GM21515 (cell line): ENCODE measurements around the gene SLC29A3.

ENCODE experiments used
- ATAC-seq: cut with Tn5 transposase; IDR thresholded peaks from one replicate; pipeline ENCODE4 v1.9.1; 2021; ENCODE audit not compliant: unreplicated experiment

Gene SLC29A3

GRCh38 chr10:71320592-71320991 lies 1.5 kb downstream of the SLC29A3 start:
- no peak for ATAC-seq

DNA sequence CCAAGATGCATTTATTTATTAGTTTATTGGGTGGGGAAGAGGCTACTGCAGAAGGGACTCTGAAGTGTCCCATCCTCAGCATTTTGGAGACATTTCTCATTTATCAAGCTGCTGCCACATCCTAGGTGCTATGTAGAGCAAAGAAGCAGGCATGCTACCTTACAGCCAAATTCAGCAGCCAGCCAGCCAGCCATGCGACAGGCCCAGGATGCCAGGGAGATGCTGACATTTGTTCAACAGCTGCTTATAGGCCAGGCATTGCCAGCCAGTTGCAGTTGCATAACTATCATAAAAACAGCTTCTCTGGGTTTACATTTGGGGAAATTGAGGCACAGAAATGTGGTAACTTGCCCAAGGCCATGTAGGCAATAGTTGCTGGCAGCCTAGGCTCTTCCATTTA lies 2.3 kb downstream of the SLC29A3 start:
- no peak for ATAC-seq

DNA sequence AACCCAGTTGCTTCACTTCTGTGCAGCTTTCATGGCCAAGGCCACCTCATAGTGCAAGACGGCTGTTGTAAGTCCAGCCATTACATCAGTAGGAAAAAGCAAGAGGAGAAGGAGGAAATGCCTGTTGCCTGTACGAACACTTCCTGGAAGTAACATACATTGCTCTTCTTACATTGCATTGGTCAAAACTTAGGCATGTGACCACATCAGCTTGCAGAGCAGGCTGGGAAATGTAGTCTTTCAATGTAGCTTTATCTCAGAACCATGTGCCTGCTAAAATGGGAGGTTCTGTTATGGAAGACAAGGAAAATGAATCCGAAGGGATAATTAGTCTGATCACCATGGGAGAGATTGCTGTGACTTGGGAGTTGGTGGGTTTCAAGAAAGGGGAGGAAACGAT lies 4.3 kb downstream of the SLC29A3 start:
- no peak for ATAC-seq

DNA sequence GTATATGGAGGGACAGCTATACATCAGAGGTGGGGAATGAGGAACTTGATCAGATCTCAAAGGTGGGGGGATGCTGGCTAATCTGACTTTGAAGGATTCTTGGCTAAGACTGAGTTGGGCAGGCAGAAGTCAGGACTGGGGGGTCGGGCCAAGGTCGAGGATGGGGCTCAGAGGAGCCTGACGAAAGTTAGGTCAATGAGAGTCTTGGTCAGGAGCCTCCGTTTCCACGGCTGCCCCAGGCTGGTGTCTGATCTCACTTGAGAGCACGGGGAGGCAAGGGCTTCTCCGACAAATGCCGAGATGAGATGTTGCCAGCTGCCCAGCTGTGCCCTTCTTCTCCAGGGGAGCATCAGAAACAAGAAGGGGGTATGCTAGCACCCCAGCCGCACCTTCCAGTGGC lies 5.7 kb downstream of the SLC29A3 start:
- no peak for ATAC-seq

- no peak for ATAC-seq
Observed at GRCh38 chr10:71325267-71325666, 6.2 kb downstream of the SLC29A3 start.

DNA sequence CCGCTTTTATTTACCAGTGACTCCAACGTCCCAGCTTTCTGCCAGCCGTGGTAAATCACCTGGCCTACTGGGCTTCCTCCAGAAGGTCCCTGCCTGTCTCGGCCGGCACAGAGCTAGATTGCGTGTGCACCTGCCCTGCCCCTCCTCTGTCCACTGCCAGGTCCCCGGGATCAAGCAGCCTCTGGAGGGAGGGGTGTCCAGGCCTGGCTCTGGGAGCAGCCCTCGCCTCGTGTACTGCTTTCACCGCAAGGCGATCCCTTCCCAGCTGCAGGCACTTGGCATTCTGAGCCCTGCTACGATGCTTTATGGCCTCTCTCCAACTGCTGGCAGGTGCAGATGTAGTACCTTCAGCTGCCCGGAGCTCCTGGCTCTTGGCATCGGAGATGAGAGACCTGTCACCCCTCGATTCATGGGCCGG lies 7.4 kb downstream of the SLC29A3 start:
- no peak for ATAC-seq

- ATAC-seq = no peak
Observed at GRCh38 chr10:71330789-71331404, 11.8 kb downstream of the SLC29A3 start.

GRCh38 chr10:71331736-71332135 lies 12.7 kb downstream of the SLC29A3 start:
- ATAC-seq = no peak

DNA sequence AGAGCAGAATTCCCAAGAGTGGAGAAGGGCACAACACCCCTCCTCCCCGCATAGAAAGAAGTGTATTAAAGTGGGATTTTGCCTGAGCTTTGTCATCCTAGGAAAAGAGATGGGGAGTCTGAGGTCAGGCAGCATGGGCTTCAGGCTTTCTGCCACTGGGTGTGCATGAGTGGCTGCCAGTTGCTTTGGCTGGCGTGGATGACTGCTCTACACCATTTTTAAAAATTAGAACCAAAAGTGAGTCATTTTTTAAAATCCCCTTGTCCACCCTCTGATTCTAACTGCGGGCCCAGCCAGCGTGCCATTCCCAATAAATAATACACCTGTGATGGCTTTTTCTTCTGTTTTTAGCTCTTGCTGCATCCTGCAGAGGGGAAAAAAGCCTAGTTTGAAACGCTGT lies 13.4 kb downstream of the SLC29A3 start:
- no peak for ATAC-seq

DNA sequence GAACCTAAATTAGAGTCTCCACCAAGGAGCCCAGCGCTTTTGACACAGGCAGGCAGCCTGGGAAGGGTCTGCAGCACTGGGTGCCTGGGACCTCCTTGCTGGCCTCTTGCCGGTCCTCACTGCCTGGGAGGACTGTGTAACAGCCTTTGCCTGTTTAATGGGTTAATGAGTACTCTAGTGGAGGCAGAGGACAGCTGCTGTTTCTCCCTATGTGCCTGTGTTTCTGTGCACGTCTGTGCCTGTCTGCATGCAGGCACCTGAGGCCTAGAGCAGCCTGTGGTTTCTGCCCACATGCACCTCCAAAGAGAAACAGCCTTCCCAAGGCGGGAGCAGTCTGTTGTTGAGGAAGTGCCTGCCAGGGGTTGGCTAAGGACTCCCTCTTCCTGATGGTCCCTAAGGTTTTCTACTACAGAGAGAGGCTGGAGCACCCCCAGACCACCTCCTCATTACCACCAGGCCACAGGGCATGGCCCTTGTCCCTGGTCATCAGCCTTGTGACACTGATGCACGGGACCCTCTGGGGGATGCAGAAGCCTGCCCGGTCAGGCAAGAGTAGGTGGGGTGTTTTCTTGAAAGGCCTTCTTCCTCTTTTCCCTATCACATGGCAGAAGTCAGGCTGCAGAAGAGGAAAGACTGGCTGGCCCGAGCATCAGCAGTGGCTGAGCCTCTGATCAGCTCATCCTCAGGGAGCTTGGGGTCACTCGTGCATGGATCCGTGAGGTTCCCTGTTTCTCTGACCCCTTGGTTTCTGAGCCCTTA lies 14.2 kb downstream of the SLC29A3 start:
- no peak for ATAC-seq

DNA sequence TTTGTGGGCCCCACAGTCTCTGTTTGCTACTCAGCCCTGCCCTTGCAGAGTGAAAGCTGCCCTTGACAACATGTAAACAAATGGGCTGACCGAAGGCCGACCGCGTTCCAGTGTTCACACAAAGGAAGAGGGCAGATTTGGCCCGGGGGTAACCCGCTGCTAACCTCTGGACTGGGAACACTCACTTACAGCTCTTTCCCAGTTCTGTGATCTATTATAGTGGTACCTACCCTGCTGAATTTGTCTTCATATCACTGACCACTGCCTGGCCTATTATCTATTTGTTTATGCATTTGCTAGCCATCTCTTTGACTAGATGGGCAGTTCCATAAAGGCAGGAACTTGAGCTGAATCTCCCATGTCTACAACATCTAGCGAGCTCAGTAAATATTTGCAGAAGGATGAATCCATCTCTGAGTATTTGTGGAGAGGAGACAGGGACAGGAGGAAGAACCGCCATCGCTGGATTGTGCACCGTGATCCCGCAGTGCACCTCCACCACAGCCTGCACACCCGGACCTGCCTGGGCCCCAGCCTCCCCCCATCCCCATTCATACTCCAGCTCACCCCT lies 15.2 kb downstream of the SLC29A3 start:
- no peak for ATAC-seq

DNA sequence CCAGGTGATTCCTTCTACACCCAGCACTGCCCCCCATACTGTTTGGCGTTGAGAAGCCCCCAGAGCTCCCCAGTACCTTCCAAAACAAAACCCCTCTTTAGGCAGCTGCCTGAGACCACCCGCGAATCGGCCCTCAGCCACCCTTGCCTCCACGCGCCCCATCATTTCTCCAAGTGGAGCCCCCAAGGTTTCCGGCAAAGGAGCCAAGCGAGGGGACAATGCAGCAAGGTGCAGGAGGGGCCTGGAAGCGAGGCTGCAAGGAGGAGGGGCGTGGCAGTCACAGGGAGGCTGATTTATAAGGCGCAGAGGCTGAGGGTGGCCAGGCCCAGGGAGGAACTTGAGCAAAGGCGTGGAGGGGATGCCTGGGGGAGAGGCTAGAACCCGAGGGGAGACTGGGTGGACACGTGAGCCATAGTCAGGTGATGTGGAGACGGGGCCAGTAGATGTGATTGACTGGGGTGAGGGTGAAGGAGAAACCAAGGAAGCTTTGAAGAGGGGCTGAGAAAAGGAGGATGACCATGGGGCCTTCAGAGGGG lies 16.2 kb downstream of the SLC29A3 start:
- no peak for ATAC-seq

GRCh38 chr10:71336632-71337031 lies 17.6 kb downstream of the SLC29A3 start:
- no peak for ATAC-seq

GRCh38 chr10:71337219-71337701 lies 18.2 kb downstream of the SLC29A3 start:
- no peak for ATAC-seq

DNA sequence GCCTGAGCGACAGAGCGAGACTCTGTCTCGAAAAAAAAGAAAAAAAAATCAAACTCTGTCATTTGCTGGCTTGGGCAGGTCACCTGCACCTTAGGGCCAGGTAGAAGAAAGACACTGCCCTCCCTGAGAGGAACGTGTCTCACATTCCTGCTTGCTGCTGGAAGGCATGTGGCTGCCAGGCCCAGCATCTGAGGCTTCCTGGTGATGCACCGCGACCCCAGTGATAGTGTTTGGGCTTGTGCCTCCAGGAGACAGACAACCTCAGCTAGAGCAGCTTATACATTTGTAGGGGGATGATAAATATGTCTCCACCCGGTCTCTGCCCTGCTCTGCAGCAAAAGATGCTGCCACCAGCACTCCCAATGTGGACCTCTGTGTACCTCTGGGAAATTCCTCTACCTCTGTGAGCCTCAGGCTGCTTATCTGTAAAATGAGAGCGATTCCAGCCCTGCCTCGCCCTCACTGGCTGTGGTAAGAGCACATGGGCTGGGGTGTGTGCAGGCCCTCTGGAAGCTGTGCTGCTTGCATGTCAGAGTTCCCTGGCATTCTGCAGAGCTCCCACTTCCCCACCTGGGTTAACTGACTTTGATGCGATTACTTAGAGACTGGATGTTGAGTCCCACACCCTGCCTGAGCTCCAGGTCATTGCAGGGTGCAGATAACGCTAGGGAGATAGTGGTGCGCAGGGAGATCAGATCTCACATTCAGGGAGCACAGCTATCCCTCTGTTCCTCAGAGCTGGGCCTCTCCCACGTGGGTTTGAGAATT lies 19.9 kb downstream of the SLC29A3 start:
- no peak for ATAC-seq

- ATAC-seq = no peak
Observed at GRCh38 chr10:71339796-71340589, 20.9 kb downstream of the SLC29A3 start.

DNA sequence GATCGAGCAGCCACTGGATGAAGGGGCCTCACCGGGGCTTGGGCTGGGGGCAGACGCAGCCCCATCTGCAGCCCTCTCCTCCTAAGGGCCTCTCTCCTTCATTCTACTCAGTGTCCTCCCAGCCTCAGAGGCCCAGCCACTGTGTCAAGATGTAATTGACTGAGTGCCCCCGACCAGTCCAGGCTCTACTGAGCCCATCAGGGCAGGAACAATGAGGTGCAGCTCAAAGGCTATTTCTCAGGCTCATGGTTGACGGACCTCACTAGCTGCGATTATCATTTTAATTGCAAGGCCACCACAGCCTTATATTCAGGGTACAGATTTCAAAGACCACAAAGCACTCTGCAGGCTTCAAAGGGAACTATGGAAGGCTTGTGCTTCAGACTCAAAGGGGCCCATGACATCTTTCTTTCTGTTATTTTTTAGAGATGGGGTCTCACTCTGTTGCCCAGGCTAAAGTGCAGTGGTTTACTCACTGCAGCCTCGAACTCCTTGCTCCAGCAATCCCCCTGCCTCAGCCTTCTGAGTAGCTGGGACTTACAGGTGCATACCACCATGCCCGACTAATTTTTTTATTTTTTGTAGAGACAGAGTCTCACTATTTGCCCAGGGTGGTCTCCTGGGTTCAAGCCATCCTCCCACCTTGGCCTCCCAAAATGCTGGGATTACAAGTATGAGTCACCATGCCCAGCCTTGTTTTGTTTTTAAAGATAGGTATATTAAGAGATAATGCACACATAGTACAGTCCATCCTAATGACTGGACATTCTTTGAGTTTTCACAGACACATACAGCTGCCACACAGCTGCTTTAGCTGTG lies 23.7 kb downstream of the SLC29A3 start:
- ATAC-seq = no peak

DNA sequence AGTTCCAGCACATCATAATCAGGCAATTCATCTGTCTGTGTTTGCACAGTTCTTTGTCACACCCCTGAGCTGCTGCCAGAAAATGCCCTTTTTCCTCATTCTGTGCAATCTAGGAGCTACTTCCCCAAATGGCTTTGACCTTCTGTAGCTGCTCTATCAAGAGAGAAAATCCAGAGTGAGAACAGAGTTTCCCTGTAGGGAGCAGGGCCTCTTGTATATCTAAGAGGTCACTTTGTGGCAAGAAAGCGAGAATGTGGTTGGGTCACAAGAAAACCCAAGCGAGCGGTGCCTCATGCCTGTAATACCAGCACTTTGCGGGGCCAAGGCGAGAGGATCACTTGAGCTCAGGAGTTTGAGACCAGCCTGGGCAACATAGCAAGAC lies 24.3 kb downstream of the SLC29A3 start:
- no peak for ATAC-seq

- no peak for ATAC-seq
Observed at GRCh38 chr10:71344154-71344925, 25.3 kb downstream of the SLC29A3 start.
